Measurements from ENCODE around the gene GRM8.
A peak's percentile ranks its signal among the peaks of the same experiment; 100 is the strongest.

The GRM8 gene

GRCh38 chr7:127107601-127108007, 145.1 kb downstream of the GRM8 start:
- no peaks in the 10 kb centered on the region for H3K79me2 ChIP-seq (ENCODE audit: insufficient read depth, low read length)
- H3K9ac ChIP-seq (ENCODE audit: low read depth, low read length, poor library complexity, severe bottlenecking): no peak overlapping the region
- H4K20me1 ChIP-seq (ENCODE audit: insufficient read depth, low read length, poor library complexity, severe bottlenecking): no peaks in the 10 kb centered on the region
- H3K4me2 ChIP-seq (ENCODE audit: low read depth, low read length, poor library complexity, severe bottlenecking): no peak overlapping the region
- H3K36me3 ChIP-seq (ENCODE audit: insufficient read depth, low read length): no peaks in the 10 kb centered on the region
- no peaks in the 10 kb centered on the region for H3F3A ChIP-seq (ENCODE audit: low read depth)
- H2AFZ ChIP-seq (ENCODE audit: low read length): no peak overlapping the region
- H3K4me1 ChIP-seq (ENCODE audit: insufficient read depth, low read length, poor library complexity, severe bottlenecking): no peaks in the 10 kb centered on the region
- no peaks in the 10 kb centered on the region for H3K9me2 ChIP-seq (replicated peaks; ENCODE audit: low read depth, low read length)
- peak; percentile 84 for TF ChIP-seq CTCF (conservative IDR thresholded peaks at IDR 0.05; ENCODE audit: low read length)
- TF ChIP-seq EZH2phosphoT487 (IDR thresholded peaks at IDR 0.05; ENCODE audit: borderline replicate concordance): no peak
- H3K9me3 ChIP-seq (ENCODE audit: insufficient read depth, low read depth, low read length): no peaks in the 10 kb centered on the region
- no peaks in the 10 kb centered on the region for H3K27me3 ChIP-seq (ENCODE audit: insufficient read depth, low read length, poor library complexity, severe bottlenecking)
- no peak overlapping the region for H3K4me3 ChIP-seq (ENCODE audit: low read length, poor library complexity, severe bottlenecking)

GRCh38 chr7:127093340-127093739, 159.4 kb downstream of the GRM8 start:
- Histone ChIP-seq H3K9me2 (replicated peaks; ENCODE audit: low read depth, low read length) (no peaks in the 10 kb centered on the region), H3K4me1 (ENCODE audit: insufficient read depth, low read length, poor library complexity, severe bottlenecking) (no peaks in the 10 kb centered on the region), H3K4me2 (ENCODE audit: low read depth, low read length, poor library complexity, severe bottlenecking) (no peak overlapping the region), H3K9me3 (ENCODE audit: insufficient read depth, low read depth, low read length) (no peaks in the 10 kb centered on the region), H3K9ac (ENCODE audit: low read depth, low read length, poor library complexity, severe bottlenecking) (no peak overlapping the region), H3K4me3 (ENCODE audit: low read length, poor library complexity, severe bottlenecking) (no peak overlapping the region), H3K27me3 (ENCODE audit: insufficient read depth, low read length, poor library complexity, severe bottlenecking) (no peaks in the 10 kb centered on the region), H3K79me2 (ENCODE audit: insufficient read depth, low read length) (no peaks in the 10 kb centered on the region), H3F3A (ENCODE audit: low read depth) (no peaks in the 10 kb centered on the region), H2AFZ (ENCODE audit: low read length) (no peak overlapping the region), H4K20me1 (ENCODE audit: insufficient read depth, low read length, poor library complexity, severe bottlenecking) (no peaks in the 10 kb centered on the region), H3K36me3 (ENCODE audit: insufficient read depth, low read length) (no peaks in the 10 kb centered on the region)
- TF ChIP-seq EZH2phosphoT487 (IDR thresholded peaks at IDR 0.05; ENCODE audit: borderline replicate concordance) (no peak), CTCF (conservative IDR thresholded peaks at IDR 0.05; ENCODE audit: low read length) (no peak)

GRCh38 chr7:127091620-127092019, 161.1 kb downstream of the GRM8 start:
- H3K79me2 ChIP-seq (ENCODE audit: insufficient read depth, low read length): no peaks in the 10 kb centered on the region
- H3K9me3 ChIP-seq (ENCODE audit: insufficient read depth, low read depth, low read length): no peaks in the 10 kb centered on the region
- H3K9me2 ChIP-seq (replicated peaks; ENCODE audit: low read depth, low read length): no peaks in the 10 kb centered on the region
- TF ChIP-seq CTCF (conservative IDR thresholded peaks at IDR 0.05; ENCODE audit: low read length) (no peak), EZH2phosphoT487 (IDR thresholded peaks at IDR 0.05; ENCODE audit: borderline replicate concordance) (no peak)
- no peaks in the 10 kb centered on the region for H3K27me3 ChIP-seq (ENCODE audit: insufficient read depth, low read length, poor library complexity, severe bottlenecking)
- no peak overlapping the region for H3K4me2 ChIP-seq (ENCODE audit: low read depth, low read length, poor library complexity, severe bottlenecking)
- H3K4me3 ChIP-seq (ENCODE audit: low read length, poor library complexity, severe bottlenecking): no peak overlapping the region
- H2AFZ ChIP-seq (ENCODE audit: low read length): no peak overlapping the region
- no peak overlapping the region for H3K9ac ChIP-seq (ENCODE audit: low read depth, low read length, poor library complexity, severe bottlenecking)
- no peaks in the 10 kb centered on the region for H3F3A ChIP-seq (ENCODE audit: low read depth)
- no peaks in the 10 kb centered on the region for H3K36me3 ChIP-seq (ENCODE audit: insufficient read depth, low read length)
- no peaks in the 10 kb centered on the region for H3K4me1 ChIP-seq (ENCODE audit: insufficient read depth, low read length, poor library complexity, severe bottlenecking)
- H4K20me1 ChIP-seq (ENCODE audit: insufficient read depth, low read length, poor library complexity, severe bottlenecking): no peaks in the 10 kb centered on the region
